Neural progenitor cell (in vitro differentiated cells): ENCODE results near the gene LRRTM3. TPM values are rescaled to one million over a fixed set of nuclear protein-coding genes. Genes with fewer than 3 reads are reported as not detected.
A peak's percentile ranks its signal among the peaks of the same experiment; 100 is the strongest.

ENCODE experiments used
- DNase-seq: peaks from one replicate; pipeline ENCODE4 v3.0.0-alpha.2; 2016; ENCODE audit warnings: low spot score
- H2AFZ ChIP-seq: fragments of 200-600 bp; sonication (generic); replicated peaks from 2 replicates; pipeline ENCODE4 v1.6.1; 2016; ENCODE audit warnings: antibody characterized with exemption
- H3F3A ChIP-seq: fragments of 200-600 bp; sonication (generic); 2 replicates; pipeline ENCODE4 v1.6.1; 2016; ENCODE audit warnings: antibody characterized with exemption, low read depth
- H3K27ac ChIP-seq: fragments of 200-600 bp; sonication (generic); 2 replicates; pipeline ENCODE4 v1.5.1; 2016; ENCODE audit warnings: mild to moderate bottlenecking
- H3K27me3 ChIP-seq: fragments of 200-600 bp; sonication (generic); 2 replicates; pipeline ENCODE4 v1.6.1; 2016; ENCODE audit warnings: mild to moderate bottlenecking, moderate library complexity
- H3K36me3 ChIP-seq: fragments of 200-600 bp; sonication (generic); 2 replicates; pipeline ENCODE4 v1.5.1; 2016
- H3K4me1 ChIP-seq: fragments of 200-600 bp; sonication (generic); 2 replicates; pipeline ENCODE4 v1.6.1; 2016; ENCODE audit warnings: mixed run types
- H3K4me2 ChIP-seq: fragments of 200-600 bp; sonication (generic); 2 replicates; pipeline ENCODE4 v1.6.1; 2016
- H3K4me3 ChIP-seq: fragments of 200-600 bp; sonication (generic); 2 replicates; pipeline ENCODE4 v1.5.1; 2016
- H3K79me2 ChIP-seq: fragments of 200-600 bp; sonication (generic); 2 replicates; pipeline ENCODE4 v1.6.1; 2016; ENCODE audit warnings: low read depth
- H3K9ac ChIP-seq: fragments of 200-600 bp; sonication (generic); 2 replicates; pipeline ENCODE4 v1.6.1; 2016
- H3K9me3 ChIP-seq: fragments of 200-600 bp; sonication (generic); 2 replicates; pipeline ENCODE4 v1.5.1; 2016; ENCODE audit warnings: low read depth
- H4K20me1 ChIP-seq: fragments of 200-600 bp; sonication (generic); 2 replicates; pipeline ENCODE4 v1.6.1; 2016; ENCODE audit warnings: low read depth
- H3K27ac Mint-ChIP-seq: 3 replicates; pipeline ENCODE4 v1.8.0; 2021; ENCODE audit warnings: mixed read lengths
- H3K27me3 Mint-ChIP-seq: 2 replicates; pipeline ENCODE4 v1.8.0; 2022; ENCODE audit warnings: low read depth, mild to moderate bottlenecking, inconsistent platforms, moderate library complexity, mixed read lengths; ENCODE audit not compliant: insufficient read depth
- H3K36me3 Mint-ChIP-seq: 3 replicates; pipeline ENCODE4 v1.8.0; 2021; ENCODE audit warnings: mixed read lengths
- H3K4me1 Mint-ChIP-seq: 3 replicates; pipeline ENCODE4 v1.8.0; 2021; ENCODE audit warnings: mixed read lengths
- H3K4me3 Mint-ChIP-seq: 3 replicates; pipeline ENCODE4 v1.8.0; 2021; ENCODE audit warnings: mild to moderate bottlenecking, moderate library complexity, mixed read lengths
- H3K9me3 Mint-ChIP-seq: 3 replicates; pipeline ENCODE4 v1.8.0; 2020; ENCODE audit warnings: mixed read lengths
- EZH2 ChIP-seq: fragments of 200-600 bp; sonication (generic); IDR thresholded peaks from 2 replicates; pipeline ENCODE4 v1.6.1; 2017; ENCODE audit warnings: antibody characterized with exemption, mild to moderate bottlenecking, moderate library complexity
- EZH2phosphoT487 ChIP-seq: fragments of 200-600 bp; sonication (generic); IDR thresholded peaks from 2 replicates; pipeline ENCODE4 v1.6.1; 2017; ENCODE audit warnings: antibody characterized with exemption
- total RNA-seq: library from RNA; depleted of rRNA; stranded (reverse); fragments of >200 nt; gene quantifications from 2 replicates; pipeline ENCODE4 v1.2.3, GENCODE V29; 2015; ENCODE audit warnings: low replicate concordance
- TF ChIP-seq, protein P1 (sequence below): fragments of 200-600 bp; sonication (generic); IDR thresholded peaks from 2 replicates; pipeline ENCODE4 v1.5.1; 2017; ENCODE audit warnings: antibody characterized with exemption, mild to moderate bottlenecking

Gene LRRTM3
- total RNA-seq, 1 donor from 2014 or later: not detected

DNA sequence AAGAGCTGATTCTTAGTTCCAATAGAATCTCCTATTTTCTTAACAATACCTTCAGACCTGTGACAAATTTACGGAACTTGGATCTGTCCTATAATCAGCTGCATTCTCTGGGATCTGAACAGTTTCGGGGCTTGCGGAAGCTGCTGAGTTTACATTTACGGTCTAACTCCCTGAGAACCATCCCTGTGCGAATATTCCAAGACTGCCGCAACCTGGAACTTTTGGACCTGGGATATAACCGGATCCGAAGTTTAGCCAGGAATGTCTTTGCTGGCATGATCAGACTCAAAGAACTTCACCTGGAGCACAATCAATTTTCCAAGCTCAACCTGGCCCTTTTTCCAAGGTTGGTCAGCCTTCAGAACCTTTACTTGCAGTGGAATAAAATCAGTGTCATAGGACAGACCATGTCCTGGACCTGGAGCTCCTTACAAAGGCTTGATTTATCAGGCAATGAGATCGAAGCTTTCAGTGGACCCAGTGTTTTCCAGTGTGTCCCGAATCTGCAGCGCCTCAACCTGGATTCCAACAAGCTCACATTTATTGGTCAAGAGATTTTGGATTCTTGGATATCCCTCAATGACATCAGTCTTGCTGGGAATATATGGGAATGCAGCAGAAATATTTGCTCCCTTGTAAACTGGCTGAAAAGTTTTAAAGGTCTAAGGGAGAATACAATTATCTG lies 1.6 kb downstream of the LRRTM3 start:
- DNase-seq: no peak
- peaks cover 11% of the 10 kb centered on the region for H3K27me3 Mint-ChIP-seq
- TF ChIP-seq EZH2phosphoT487 (no peak), EZH2 (no peak)
- TF ChIP-seq, protein P1, sequence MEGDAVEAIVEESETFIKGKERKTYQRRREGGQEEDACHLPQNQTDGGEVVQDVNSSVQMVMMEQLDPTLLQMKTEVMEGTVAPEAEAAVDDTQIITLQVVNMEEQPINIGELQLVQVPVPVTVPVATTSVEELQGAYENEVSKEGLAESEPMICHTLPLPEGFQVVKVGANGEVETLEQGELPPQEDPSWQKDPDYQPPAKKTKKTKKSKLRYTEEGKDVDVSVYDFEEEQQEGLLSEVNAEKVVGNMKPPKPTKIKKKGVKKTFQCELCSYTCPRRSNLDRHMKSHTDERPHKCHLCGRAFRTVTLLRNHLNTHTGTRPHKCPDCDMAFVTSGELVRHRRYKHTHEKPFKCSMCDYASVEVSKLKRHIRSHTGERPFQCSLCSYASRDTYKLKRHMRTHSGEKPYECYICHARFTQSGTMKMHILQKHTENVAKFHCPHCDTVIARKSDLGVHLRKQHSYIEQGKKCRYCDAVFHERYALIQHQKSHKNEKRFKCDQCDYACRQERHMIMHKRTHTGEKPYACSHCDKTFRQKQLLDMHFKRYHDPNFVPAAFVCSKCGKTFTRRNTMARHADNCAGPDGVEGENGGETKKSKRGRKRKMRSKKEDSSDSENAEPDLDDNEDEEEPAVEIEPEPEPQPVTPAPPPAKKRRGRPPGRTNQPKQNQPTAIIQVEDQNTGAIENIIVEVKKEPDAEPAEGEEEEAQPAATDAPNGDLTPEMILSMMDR: no peak
- Histone ChIP-seq H4K20me1 (no peaks in the 10 kb centered on the region), H3K27me3 (peaks cover 28% of the 10 kb centered on the region), H3K9ac (no peak overlapping the region), H3K9me3 (no peaks in the 10 kb centered on the region), H3K36me3 (no peaks in the 10 kb centered on the region), H3K4me3 (peak overlapping the region; percentile 35), H3K4me1 (peaks cover 14% of the 10 kb centered on the region), H3K4me2 (peak overlapping the region; percentile 77), H3K27ac (no peak overlapping the region), H2AFZ (no peak overlapping the region), H3K79me2 (no peaks in the 10 kb centered on the region), H3F3A (no peaks in the 10 kb centered on the region)
- no peaks in the 10 kb centered on the region for H3K9me3 Mint-ChIP-seq
- H3K4me3 Mint-ChIP-seq: peak overlapping the region; percentile 83
- peaks cover 42% of the 10 kb centered on the region for H3K4me1 Mint-ChIP-seq
- H3K27ac Mint-ChIP-seq: no peak overlapping the region
- H3K36me3 Mint-ChIP-seq: no peaks in the 10 kb centered on the region

DNA sequence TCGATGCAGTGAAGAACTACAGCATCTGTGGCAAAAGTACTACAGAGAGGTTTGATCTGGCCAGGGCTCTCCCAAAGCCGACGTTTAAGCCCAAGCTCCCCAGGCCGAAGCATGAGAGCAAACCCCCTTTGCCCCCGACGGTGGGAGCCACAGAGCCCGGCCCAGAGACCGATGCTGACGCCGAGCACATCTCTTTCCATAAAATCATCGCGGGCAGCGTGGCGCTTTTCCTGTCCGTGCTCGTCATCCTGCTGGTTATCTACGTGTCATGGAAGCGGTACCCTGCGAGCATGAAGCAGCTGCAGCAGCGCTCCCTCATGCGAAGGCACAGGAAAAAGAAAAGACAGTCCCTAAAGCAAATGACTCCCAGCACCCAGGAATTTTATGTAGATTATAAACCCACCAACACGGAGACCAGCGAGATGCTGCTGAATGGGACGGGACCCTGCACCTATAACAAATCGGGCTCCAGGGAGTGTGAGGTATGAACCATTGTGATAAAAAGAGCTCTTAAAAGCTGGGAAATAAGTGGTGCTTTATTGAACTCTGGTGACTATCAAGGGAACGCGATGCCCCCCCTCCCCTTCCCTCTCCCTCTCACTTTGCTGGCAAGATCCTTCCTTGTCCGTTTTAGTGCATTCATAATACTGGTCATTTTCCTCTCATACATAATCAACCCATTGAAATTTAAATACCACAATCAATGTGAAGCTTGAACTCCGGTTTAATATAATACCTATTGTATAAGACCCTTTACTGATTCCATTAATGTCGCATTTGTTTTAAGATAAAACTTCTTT lies 2.3 kb downstream of the LRRTM3 start:
- Histone ChIP-seq H3K27ac (no peak overlapping the region), H3F3A (no peaks in the 10 kb centered on the region), H3K4me2 (peak overlapping the region; percentile 77), H3K36me3 (no peaks in the 10 kb centered on the region), H4K20me1 (no peaks in the 10 kb centered on the region), H3K79me2 (no peaks in the 10 kb centered on the region), H2AFZ (peak overlapping the region; percentile 75), H3K9me3 (no peaks in the 10 kb centered on the region), H3K4me3 (peak overlapping the region; percentile 35), H3K9ac (no peak overlapping the region), H3K27me3 (peaks cover 28% of the 10 kb centered on the region), H3K4me1 (peaks cover 14% of the 10 kb centered on the region)
- Mint-ChIP-seq H3K27ac (peak overlapping the region; percentile 53), H3K9me3 (no peaks in the 10 kb centered on the region), H3K27me3 (peaks cover 10% of the 10 kb centered on the region), H3K36me3 (no peaks in the 10 kb centered on the region), H3K4me1 (peaks cover 42% of the 10 kb centered on the region), H3K4me3 (peak overlapping the region; percentile 83)
- TF ChIP-seq, protein P1: no peak
- TF ChIP-seq EZH2phosphoT487 (no peak), EZH2 (no peak)
- DNase-seq: peak; percentile 45

DNA sequence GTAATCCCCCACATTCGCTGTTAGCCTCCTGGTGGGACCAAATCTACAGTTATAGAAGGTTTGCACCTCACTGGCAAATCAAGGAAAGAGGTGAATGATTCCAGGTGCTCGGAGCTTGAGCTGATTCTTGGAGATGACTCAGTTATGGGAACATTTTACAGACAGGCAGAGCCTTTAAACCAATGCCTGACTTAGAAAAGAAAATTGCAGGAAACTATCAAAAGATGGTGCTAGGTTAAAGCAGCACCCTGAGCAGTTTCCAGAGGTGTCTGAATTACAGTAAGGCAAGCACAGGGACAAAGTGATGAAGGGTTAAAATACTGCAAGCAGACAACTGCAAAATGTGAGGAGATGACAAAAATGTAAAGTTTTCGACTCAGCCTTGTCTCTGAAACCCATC lies 2.9 kb downstream of the LRRTM3 start:
- H3K4me1 Mint-ChIP-seq: peaks cover 42% of the 10 kb centered on the region
- Histone ChIP-seq H3K27ac (no peak overlapping the region), H3K4me2 (peak overlapping the region; percentile 77)

More for the DNA sequence above, 2.9 kb downstream of the LRRTM3 start:
- Histone ChIP-seq H3K79me2 (no peaks in the 10 kb centered on the region), H3K27me3 (peaks cover 28% of the 10 kb centered on the region), H3K9me3 (no peaks in the 10 kb centered on the region), H3F3A (no peaks in the 10 kb centered on the region), H3K9ac (no peak overlapping the region), H2AFZ (peak overlapping the region; percentile 75), H3K4me1 (peaks cover 14% of the 10 kb centered on the region), H3K36me3 (no peaks in the 10 kb centered on the region), H3K4me3 (peak overlapping the region; percentile 35), H4K20me1 (no peaks in the 10 kb centered on the region)
- H3K9me3 Mint-ChIP-seq: no peaks in the 10 kb centered on the region
- peak overlapping the region; percentile 83 for H3K4me3 Mint-ChIP-seq
- TF ChIP-seq, protein P1: no peak
- TF ChIP-seq EZH2phosphoT487: no peak
- TF ChIP-seq EZH2: no peak
- no peak for DNase-seq
- H3K27ac Mint-ChIP-seq: no peak overlapping the region
- H3K36me3 Mint-ChIP-seq: no peaks in the 10 kb centered on the region
- peaks cover 9% of the 10 kb centered on the region for H3K27me3 Mint-ChIP-seq
